ENCODE measurements around the gene MTUS2.

GRCh38 chr13:29449726-29450125 is 629.6 kb downstream of the MTUS2 start:
- no peak for TF ChIP-seq CTCF (conservative IDR thresholded peaks at IDR 0.05; ENCODE audit: low read depth, low read length)
- no peak for TF ChIP-seq EZH2 (IDR thresholded peaks at IDR 0.05; ENCODE audit: low read length, unreplicated experiment)
- no peak for TF ChIP-seq EZH2phosphoT487 (IDR thresholded peaks at IDR 0.05; ENCODE audit: borderline replicate concordance, low read length)
